Gastroesophageal sphincter (tissue), 3 donors: Measurements from ENCODE around the gene OR10G8.

Source experiments
- CTCF ChIP-seq, 4 experiments: fragments of 200-600 bp in 2 of 4; fragments of 450-650 bp in 2 of 4; sonication (generic) in 1 of 4; IDR thresholded peaks; one replicate each; pipeline ENCODE4 v1.5.1; 2017 to 2019; ENCODE audit warnings: antibody characterized with exemption in 4 of 4, mild to moderate bottlenecking in 2 of 4, moderate library complexity in 2 of 4
- POLR2A ChIP-seq, 2 donors: fragments of 450-650 bp; IDR thresholded peaks; one replicate each; pipeline ENCODE4 v1.6.1; 2017; ENCODE audit warnings: antibody characterized with exemption in 2 of 2, mild to moderate bottlenecking in 2 of 2, moderate library complexity in 1 of 2

- TF ChIP-seq CTCF (IDR thresholded peaks at IDR 0.05) (no peak), POLR2A (IDR thresholded peaks at IDR 0.05) (no peak)
Observed at GRCh38 chr11:124052966-124053365, 26.4 kb downstream of the OR10G8 start.
